Neuronal stem cell (in vitro differentiated cells): ENCODE results near the gene EPHA6.

ENCODE experiments used
- DNase-seq: peaks from one replicate; pipeline ENCODE4 v3.0.0-alpha.2; 2013; ENCODE audit warnings: low spot score
- H2AFZ ChIP-seq: one replicate; pipeline ENCODE4 v1.6.1; 2013; ENCODE audit warnings: mild to moderate bottlenecking, low read length, inconsistent platforms
- H2AK5ac ChIP-seq: 2 replicates; pipeline ENCODE4 v1.6.1; 2013; ENCODE audit warnings: low read depth, mild to moderate bottlenecking, inconsistent platforms, low read length, moderate library complexity, mixed read lengths
- H2BK120ac ChIP-seq: 2 replicates; pipeline ENCODE4 v1.6.1; 2013; ENCODE audit warnings: low read depth, mild to moderate bottlenecking, inconsistent platforms, low read length, moderate library complexity, mixed read lengths
- H2BK12ac ChIP-seq: one replicate; pipeline ENCODE4 v1.6.1; 2013; ENCODE audit warnings: low read length, inconsistent platforms
- H2BK15ac ChIP-seq: 2 replicates; pipeline ENCODE4 v1.6.1; 2013; ENCODE audit warnings: mild to moderate bottlenecking, low read length, inconsistent platforms, mixed read lengths
- H2BK5ac ChIP-seq: one replicate; pipeline ENCODE4 v1.6.1; 2013; ENCODE audit warnings: inconsistent platforms, mild to moderate bottlenecking, low read length, moderate library complexity
- H3K14ac ChIP-seq: one replicate; pipeline ENCODE4 v1.6.1; 2013; ENCODE audit warnings: low read length, inconsistent platforms
- H3K18ac ChIP-seq: 2 replicates; pipeline ENCODE4 v1.6.1; 2013; ENCODE audit warnings: low read length, inconsistent platforms
- H3K23ac ChIP-seq: 2 replicates; pipeline ENCODE4 v1.6.1; 2013; ENCODE audit warnings: low read depth, mild to moderate bottlenecking, mixed read lengths, low read length, inconsistent platforms; ENCODE audit not compliant: poor library complexity
- H3K27ac ChIP-seq: replicated peaks from 3 replicates; pipeline ENCODE4 v1.5.1; 2013; ENCODE audit warnings: low read length, inconsistent platforms
- H3K27me3 ChIP-seq, 3 experiments: 2 replicates each; pipeline ENCODE4 v1.6.1; 2013; ENCODE audit warnings: low read length in 3 of 3, mild to moderate bottlenecking in 2 of 3, inconsistent platforms in 1 of 3, low read depth in 1 of 3, mixed read lengths in 1 of 3, moderate library complexity in 1 of 3; ENCODE audit not compliant: control insufficient read depth in 3 of 3, insufficient read depth in 3 of 3
- H3K36me3 ChIP-seq, 2 donors: replicated peaks in 1 of 2; 2 replicates each; pipeline ENCODE4 v1.6.1; 2013; ENCODE audit warnings: low read length in 2 of 2; ENCODE audit not compliant: control insufficient read depth in 2 of 2, insufficient read depth in 2 of 2
- H3K4ac ChIP-seq: 2 replicates; pipeline ENCODE4 v1.6.1; 2013; ENCODE audit warnings: inconsistent platforms, mild to moderate bottlenecking, low read length, moderate library complexity
- H3K4me1 ChIP-seq, 2 donors: 1 replicate in 1 of 2; 2 replicates in 1 of 2; pipeline ENCODE4 v1.6.1; 2013; ENCODE audit warnings: low read length in 2 of 2, low read depth in 1 of 2; ENCODE audit not compliant: control insufficient read depth in 2 of 2, insufficient read depth in 1 of 2
- H3K4me2 ChIP-seq: one replicate; pipeline ENCODE4 v1.6.1; 2013; ENCODE audit warnings: mild to moderate bottlenecking, low read length, inconsistent platforms; ENCODE audit not compliant: insufficient read depth, poor library complexity, severe bottlenecking
- H3K4me3 ChIP-seq, 2 donors: 2 replicates each; pipeline ENCODE4 v1.5.1; 2013; ENCODE audit warnings: low read length in 2 of 2, mild to moderate bottlenecking in 2 of 2, inconsistent platforms in 1 of 2, moderate library complexity in 1 of 2
- H3K79me1 ChIP-seq: one replicate; pipeline ENCODE4 v1.6.1; 2013; ENCODE audit warnings: low read depth, mild to moderate bottlenecking, inconsistent platforms, low read length, moderate library complexity
- H3K9ac ChIP-seq: one replicate; pipeline ENCODE4 v1.6.1; 2013; ENCODE audit warnings: mild to moderate bottlenecking, low read depth, low read length, inconsistent platforms; ENCODE audit not compliant: poor library complexity
- H3K9me3 ChIP-seq, 2 donors: replicated peaks in 1 of 2; 2 replicates each; pipeline versions ENCODE3 to v1.6.1; 2013; ENCODE audit warnings: low read length in 2 of 2, mild to moderate bottlenecking in 2 of 2, inconsistent platforms in 1 of 2, low read depth in 1 of 2, mixed read lengths in 1 of 2, moderate library complexity in 1 of 2; ENCODE audit not compliant: control insufficient read depth in 2 of 2, insufficient read depth in 1 of 2
- H4K8ac ChIP-seq: one replicate; pipeline ENCODE4 v1.6.1; 2013; ENCODE audit warnings: low read depth, mild to moderate bottlenecking, inconsistent platforms, low read length, moderate library complexity
- H4K91ac ChIP-seq: one replicate; pipeline ENCODE4 v1.6.1; 2013; ENCODE audit warnings: low read length, low read depth, mild to moderate bottlenecking, inconsistent platforms; ENCODE audit not compliant: poor library complexity
- WGBS, 2 donors: extraction: QIAGEN DNeasy Blood & Tissue Kit; methylation state at CpG; one replicate each; pipeline ENCODE4 v1.1.7; 2013; ENCODE audit warnings: missing lambda C conversion rate in 2 of 2, mixed read lengths in 1 of 2; ENCODE audit not compliant: insufficient read length in 2 of 2, insufficient replicate concordance in 1 of 2; ENCODE audit errors: extremely low coverage in 2 of 2; 5-methylcytosine and 5-hydroxymethylcytosine counted together

Gene EPHA6

GRCh38 chr3:97646932-97647331 is 832.5 kb downstream of the EPHA6 start:
- no CpG with 5 or more reads among the region's 1 CpG for WGBS, 2 donors
- H3K27me3 ChIP-seq = no peaks in the 10 kb centered on the region
- H2BK120ac ChIP-seq = no peak overlapping the region
- H3K9ac ChIP-seq = no peak overlapping the region
- H3K14ac ChIP-seq = no peak overlapping the region
- no peaks in the 10 kb centered on the region for H3K9me3 ChIP-seq
- H2BK15ac ChIP-seq = no peak overlapping the region
- no peak overlapping the region for H3K23ac ChIP-seq
- no peak overlapping the region for H2BK12ac ChIP-seq
- H2AFZ ChIP-seq = peak overlapping the region; percentile 5
- no peak overlapping the region for H2BK5ac ChIP-seq
- H3K4me2 ChIP-seq = no peak overlapping the region
- no peak overlapping the region for H2AK5ac ChIP-seq
- H4K8ac ChIP-seq = no peak overlapping the region
- H3K4me3 ChIP-seq = no peak overlapping the region
- no peaks in the 10 kb centered on the region for H3K79me1 ChIP-seq
- H4K91ac ChIP-seq = no peak overlapping the region
- no peak overlapping the region for H3K27ac ChIP-seq
- DNase-seq = no peak
- no peak overlapping the region for H3K18ac ChIP-seq
- H3K36me3 ChIP-seq = no peaks in the 10 kb centered on the region
- H3K4me1 ChIP-seq = peaks cover 0 to 2% of the 10 kb centered on the region in 2 donors
- H3K4ac ChIP-seq = no peak overlapping the region

GRCh38 chr3:97647441-97647982 is 833.1 kb downstream of the EPHA6 start:
- H3K18ac ChIP-seq = no peak overlapping the region
- H3K23ac ChIP-seq = no peak overlapping the region
- no peaks in the 10 kb centered on the region for H3K36me3 ChIP-seq
- peaks cover 0 to 2% of the 10 kb centered on the region in 2 donors for H3K4me1 ChIP-seq
- WGBS, 2 donors = no CpG with 5 or more reads among the region's 1 CpG
- H3K27me3 ChIP-seq = no peaks in the 10 kb centered on the region
- no peak overlapping the region for H3K4me3 ChIP-seq
- H3K4me2 ChIP-seq = no peak overlapping the region
- no peak overlapping the region for H4K91ac ChIP-seq
- no peak overlapping the region for H3K9ac ChIP-seq
- no peak for DNase-seq
- no peak overlapping the region for H2BK120ac ChIP-seq
- no peak overlapping the region for H4K8ac ChIP-seq
- H2BK15ac ChIP-seq = no peak overlapping the region
- H3K4ac ChIP-seq = no peak overlapping the region
- no peak overlapping the region for H2AK5ac ChIP-seq
- H2AFZ ChIP-seq = no peak overlapping the region
- H3K9me3 ChIP-seq = no peaks in the 10 kb centered on the region
- no peak overlapping the region for H3K27ac ChIP-seq
- H3K14ac ChIP-seq = no peak overlapping the region
- no peak overlapping the region for H2BK12ac ChIP-seq
- H3K79me1 ChIP-seq = no peaks in the 10 kb centered on the region
- no peak overlapping the region for H2BK5ac ChIP-seq

GRCh38 chr3:97655971-97656370 is 841.6 kb downstream of the EPHA6 start:
- Histone ChIP-seq H4K8ac (no peak overlapping the region), H3K23ac (no peak overlapping the region), H3K4ac (no peak overlapping the region), H3K4me1 (no peaks in the 10 kb centered on the region), H3K27me3 (no peaks in the 10 kb centered on the region), H3K9me3 (no peaks in the 10 kb centered on the region), H3K36me3 (no peaks in the 10 kb centered on the region), H2AFZ (no peak overlapping the region), H3K4me2 (no peak overlapping the region), H3K27ac (no peak overlapping the region), H2AK5ac (no peak overlapping the region), H3K9ac (no peak overlapping the region), H3K18ac (no peak overlapping the region), H2BK5ac (no peak overlapping the region), H3K14ac (no peak overlapping the region), H2BK12ac (no peak overlapping the region), H2BK15ac (no peak overlapping the region), H3K4me3 (no peak overlapping the region), H2BK120ac (no peak overlapping the region), H3K79me1 (no peaks in the 10 kb centered on the region), H4K91ac (no peak overlapping the region)
- DNase-seq = no peak
- no CpG with 5 or more reads among the region's 1 CpG for WGBS, 2 donors

GRCh38 chr3:97656638-97657037 is 842.2 kb downstream of the EPHA6 start:
- H4K91ac ChIP-seq = no peak overlapping the region
- H3K4me2 ChIP-seq = no peak overlapping the region
- H2BK120ac ChIP-seq = no peak overlapping the region
- H3K14ac ChIP-seq = no peak overlapping the region
- H3K4me3 ChIP-seq = no peak overlapping the region
- H2BK12ac ChIP-seq = no peak overlapping the region
- no peak overlapping the region for H2AFZ ChIP-seq
- H3K4ac ChIP-seq = no peak overlapping the region
- H3K23ac ChIP-seq = no peak overlapping the region
- no peak overlapping the region for H3K9ac ChIP-seq
- H2BK15ac ChIP-seq = no peak overlapping the region
- H3K4me1 ChIP-seq = no peaks in the 10 kb centered on the region
- no peaks in the 10 kb centered on the region for H3K9me3 ChIP-seq
- no peaks in the 10 kb centered on the region for H3K27me3 ChIP-seq
- no peak overlapping the region for H2AK5ac ChIP-seq
- DNase-seq = no peak
- no peaks in the 10 kb centered on the region for H3K79me1 ChIP-seq
- H3K36me3 ChIP-seq = no peaks in the 10 kb centered on the region
- no peak overlapping the region for H4K8ac ChIP-seq
- H3K18ac ChIP-seq = no peak overlapping the region
- H3K27ac ChIP-seq = no peak overlapping the region
- no peak overlapping the region for H2BK5ac ChIP-seq
